ENCODE data around the gene FCGBP. TPM values are rescaled to one million over a fixed set of nuclear protein-coding genes. Genes with fewer than 3 reads are reported as not detected.
"Not testable (repeated sequence)": the region's sequence is repeated elsewhere in the genome, so short reads cannot be mapped to it uniquely, and the experiment has no call there.

Gene FCGBP
- 17.7 TPM for total RNA-seq

DNA sequence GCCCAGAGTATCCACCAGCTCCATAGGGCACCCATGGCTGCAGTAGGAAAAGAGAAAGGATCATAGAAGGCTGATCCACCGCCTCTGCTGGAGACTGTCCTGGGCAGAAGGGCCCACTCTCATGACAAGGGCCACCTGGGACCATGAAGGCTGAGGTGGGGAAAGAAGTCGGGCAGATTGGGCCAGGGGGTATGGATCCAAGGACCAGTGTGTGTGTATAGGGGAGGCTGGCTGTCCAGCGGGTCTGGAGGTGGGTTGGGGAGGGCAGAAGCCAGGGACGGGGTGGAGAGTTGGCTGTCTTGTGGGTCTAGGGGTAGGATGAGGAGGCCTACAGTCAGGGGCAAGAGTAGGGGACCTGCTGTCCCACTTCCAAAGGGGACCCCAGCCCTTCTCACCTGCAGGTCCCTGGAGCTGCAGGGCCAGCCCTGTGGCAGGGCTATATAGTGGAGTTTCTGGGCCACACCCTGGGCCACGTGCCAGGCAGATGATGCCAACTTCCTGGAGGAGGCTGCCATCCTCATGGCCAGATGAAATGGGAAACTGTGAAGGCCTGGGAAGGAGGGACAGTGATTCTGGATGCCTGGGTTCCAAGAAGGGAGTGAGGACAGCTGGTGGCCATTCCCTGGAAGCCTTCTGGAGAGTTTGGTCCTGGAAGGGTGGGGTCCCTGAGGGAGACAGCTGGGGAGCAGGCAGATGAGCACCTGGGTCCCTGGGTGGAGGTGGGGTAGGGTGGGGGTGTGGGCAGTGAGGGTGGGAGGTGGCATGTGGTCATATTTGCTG is at the start of gene FCGBP:
Gene FCGBP, minus strand, starts transcription at position 51 of the 780 bp plus-strand sequence.
- no peak for DNase-seq

DNA sequence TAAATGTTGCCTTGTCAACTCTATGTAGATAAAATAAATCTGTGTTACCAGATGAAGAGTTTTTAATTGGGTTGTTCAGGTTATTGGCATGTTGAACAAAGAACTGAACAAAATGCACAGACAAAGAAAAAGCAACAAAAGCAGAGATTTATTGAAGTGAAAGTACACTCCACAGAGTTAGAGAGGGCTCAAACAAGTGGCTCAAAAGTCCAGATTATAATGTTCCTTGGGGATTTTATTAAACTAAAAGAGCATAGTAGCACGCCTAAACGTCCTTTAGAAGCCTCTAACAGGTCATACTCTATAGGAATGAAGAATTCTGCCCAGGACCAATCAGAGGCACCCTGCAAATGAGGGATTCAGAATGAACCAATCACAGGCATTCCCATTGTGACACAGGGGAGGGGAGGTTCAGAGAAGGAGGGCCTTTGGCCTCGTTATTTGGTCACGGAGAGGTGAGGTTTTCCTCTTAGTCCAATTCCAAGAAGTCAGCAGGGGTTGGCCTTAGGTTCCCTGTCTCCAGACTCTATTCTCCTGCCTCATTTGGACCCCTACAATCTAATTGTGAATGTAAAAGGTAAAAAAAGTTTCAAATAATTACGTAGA is 49.4 kb upstream of the FCGBP start:
- DNase-seq: no peak

DNA sequence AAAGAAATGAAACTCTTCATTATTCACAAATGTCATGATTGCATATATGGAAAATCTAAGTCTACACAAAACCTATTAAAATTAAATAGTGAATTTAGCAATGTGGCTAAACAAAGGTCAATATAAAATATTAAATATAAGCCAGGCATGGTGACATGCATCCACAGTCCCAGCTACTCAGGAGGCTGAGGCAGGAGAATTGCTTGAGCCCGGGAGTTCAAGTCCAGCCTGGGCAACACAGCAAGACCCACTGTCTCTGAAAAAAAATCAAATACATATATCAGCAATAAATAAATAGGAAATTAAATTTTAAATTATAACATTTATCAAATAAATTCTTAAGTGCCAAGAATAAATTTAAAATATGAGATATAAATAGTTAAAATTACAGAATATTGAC is 48.4 kb upstream of the FCGBP start:
- no peak for DNase-seq

DNA sequence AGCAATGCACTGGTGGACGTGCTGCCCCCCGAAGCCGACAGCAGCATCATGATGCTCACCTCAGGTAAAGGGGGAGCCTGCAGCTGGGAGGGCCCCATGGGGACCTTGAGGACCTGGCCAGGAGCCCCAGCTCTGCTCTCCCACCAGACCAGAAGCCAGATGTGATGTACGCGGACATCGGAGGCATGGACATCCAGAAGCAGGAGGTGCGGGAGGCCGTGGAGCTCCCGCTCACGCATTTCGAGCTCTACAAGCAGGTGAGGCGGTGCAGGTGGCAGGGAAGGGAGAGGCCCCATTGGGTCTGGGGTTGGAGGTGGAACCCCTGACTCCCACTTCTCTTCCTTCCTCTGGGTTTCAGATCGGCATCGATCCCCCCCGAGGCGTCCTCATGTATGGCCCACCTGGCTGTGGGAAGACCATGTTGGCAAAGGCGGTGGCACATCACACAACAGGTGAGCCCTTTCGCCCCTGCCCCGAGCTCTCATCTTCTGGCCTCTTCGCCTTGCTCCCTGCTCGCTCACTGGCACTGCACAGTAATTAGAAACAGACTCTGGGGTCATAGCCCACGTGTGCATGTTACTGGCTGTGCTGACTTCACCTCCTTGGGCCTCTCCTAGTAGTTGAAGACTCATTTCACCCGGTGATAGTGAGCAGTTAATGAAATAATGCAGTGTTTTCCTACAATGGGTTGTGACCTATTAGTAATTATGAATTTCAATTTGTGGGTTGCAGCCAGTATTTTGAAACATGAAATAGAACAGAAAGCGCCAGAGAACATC is 40.1 kb upstream of the FCGBP start:
- DNase-seq: no peak

DNA sequence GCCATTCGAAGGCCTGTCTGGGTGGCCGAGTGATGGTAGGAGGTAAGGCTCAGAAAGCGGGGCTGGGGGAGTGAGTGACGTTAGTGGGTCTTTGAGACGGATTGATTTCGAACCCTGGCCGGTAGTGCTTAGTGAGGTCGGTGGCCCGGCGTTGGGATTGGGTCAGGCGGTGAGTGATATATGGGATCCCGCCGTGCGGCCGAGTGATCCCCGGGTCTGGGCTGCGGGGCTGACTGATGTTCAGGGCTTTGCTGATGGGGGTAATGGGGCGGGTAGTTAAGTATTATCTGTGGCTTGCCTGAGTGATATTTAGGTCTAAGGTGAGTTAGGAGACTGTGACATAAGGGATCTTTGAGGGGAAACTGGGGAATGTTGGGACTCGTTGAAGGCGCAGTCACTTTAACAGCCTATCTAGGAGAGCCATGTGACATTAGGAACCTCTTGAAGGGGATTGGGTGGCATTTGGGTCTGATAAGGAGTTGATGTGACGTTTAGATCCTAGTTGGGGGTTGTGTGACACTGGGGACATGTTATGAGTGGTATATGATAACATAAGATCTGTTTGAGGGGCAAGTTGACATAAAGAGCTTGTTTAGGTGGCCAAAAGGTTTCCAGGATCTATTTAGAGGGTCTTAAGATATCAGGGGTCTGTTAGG is 37.1 kb upstream of the FCGBP start:
- no peak for DNase-seq

DNA sequence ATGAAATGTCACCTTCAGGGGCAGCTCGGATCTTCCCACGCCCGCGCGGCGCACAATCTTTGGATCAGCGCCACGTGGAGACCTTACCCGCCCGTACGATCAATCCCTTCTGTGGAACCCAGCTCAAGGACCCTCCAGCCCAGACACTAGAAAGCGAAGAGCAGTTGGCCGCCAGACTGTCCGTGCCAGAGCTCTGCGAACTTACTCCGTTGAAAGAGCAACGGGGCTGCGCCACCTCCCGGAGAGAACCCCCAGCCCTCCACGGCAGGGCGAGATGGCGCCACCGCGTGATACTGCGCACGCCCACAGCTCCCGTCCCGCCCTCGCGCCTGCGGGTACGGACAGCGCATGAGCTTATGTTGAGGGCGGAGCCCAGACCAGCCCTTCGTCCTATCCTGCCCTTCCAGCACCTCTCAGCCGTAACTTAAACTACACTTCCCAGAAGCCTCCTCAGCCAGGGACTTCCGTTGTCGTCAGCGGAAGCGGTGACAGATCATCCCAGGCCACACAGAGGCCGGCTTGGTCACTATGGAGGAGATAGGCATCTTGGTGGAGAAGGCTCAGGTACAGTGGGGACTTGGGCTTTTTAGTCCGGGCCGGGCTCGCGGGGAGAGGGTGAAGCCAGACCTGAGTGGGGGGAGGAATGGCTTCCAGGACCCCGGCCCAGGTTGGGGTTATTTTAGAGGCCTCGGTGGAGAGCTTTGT is 36.4 kb upstream of the FCGBP start, which contains the start of gene PSMC4:
Gene PSMC4, plus strand, starts transcription at position 491 of the 705 bp plus-strand sequence. Its CDS starts 38 bp downstream, at position 529.
- peak; percentile 99 for DNase-seq

DNA sequence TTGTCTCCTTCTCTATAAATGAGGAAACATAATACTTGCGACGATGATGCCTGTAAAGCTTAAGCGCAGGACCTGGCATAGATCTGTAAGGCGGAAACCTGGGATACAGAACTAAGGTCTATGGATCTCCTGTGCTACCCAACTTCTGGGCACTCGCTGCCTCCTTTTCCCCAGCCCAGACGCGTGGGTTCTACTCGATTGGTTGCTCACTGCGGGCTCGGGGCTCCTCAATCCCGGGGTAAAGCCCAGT is 35.9 kb upstream of the FCGBP start:
- DNase-seq: no peak

DNA sequence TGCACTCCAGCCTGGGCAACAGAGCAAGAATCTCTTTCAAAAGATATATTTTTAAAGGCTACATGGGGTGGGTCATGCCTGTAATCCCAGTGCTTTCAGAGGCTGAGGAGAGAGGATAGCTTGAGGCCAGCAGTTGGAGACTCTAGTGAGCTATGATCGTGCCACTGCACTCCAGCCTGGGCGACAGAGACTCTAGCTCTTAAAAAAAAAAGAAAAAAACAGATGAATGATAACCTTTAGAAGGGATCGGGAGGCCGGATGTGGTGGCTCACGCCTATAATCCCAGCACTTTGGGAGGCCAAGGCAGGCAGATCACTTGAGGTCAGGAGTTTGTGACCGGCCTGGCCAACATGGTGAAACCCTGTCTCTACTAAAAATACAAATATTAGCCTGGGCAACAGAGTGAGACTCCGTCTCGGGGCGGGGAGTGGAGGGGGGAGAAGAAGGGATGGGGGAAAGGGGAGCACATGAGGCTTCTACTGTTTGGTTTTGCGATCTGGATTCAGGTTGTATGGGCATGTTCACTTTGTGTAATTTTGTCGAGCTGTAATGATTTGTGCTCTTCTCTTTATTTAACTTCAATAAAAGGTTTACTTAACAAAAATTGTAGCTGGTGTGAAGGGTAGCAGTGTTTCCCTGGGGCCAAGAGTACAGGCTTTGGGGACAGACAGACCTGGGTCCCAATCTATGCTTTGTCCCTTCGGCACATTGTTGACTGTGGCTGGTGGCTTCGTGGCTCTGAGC is 35.4 kb upstream of the FCGBP start:
- DNase-seq: no peak

DNA sequence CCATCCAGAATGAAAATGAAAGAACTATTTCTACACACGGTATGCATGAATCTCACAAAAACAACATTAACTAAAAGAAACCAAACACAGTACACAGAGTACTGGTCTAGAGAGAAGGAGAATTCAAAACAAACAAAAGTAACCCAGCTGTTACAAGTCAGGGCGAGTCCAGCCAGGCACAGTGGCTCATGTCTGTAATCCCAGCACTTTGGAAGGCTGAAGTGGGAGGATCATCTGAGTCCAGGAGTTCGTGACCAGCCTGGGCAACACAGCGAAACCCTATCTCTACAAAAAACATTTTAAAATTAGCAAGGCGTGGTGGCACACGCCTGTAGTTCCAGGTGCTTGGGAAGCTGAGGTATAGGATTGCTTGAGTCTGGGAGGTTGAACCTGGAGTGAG is 34.8 kb upstream of the FCGBP start:
- no peak for DNase-seq

DNA sequence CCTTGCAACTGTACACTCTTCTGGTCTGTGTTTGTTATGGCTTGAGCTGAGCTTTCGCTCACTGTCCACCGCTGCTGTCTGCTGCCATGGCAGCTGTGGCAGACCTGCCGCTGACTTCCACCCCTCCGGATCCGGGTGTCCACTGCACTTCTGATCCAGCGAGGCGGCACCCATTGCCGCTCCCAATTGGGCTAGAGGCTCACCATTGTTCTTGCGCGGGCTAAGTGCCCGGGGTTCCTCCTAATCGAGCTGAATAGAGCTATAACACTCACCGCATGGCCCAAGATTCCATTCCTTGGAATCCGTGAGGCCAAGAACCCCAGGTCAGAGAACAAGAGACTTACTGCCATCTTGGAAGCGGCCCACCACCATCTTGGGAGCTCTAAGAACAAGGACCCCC is 34.4 kb upstream of the FCGBP start:
- DNase-seq: no peak

DNA sequence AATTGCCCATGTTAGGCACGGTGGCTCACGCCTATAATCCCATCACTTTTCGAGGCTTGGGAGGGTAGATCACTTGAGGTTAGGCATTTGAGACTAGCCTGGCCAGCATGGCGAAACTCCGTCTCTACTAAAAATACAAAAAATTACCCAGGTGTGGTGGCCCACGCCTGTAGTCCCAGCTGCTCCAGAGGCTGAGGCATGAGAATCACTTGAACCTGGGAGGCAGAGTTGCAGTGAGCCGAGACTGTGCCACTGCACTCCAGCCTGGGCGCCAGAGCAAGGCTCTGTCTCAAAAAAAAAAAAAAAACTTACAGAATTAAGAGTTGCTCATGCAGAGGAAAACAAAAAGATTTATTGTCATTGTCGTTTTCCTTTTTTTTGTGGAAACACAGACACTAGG is 33.1 kb upstream of the FCGBP start:
- DNase-seq: no peak

DNA sequence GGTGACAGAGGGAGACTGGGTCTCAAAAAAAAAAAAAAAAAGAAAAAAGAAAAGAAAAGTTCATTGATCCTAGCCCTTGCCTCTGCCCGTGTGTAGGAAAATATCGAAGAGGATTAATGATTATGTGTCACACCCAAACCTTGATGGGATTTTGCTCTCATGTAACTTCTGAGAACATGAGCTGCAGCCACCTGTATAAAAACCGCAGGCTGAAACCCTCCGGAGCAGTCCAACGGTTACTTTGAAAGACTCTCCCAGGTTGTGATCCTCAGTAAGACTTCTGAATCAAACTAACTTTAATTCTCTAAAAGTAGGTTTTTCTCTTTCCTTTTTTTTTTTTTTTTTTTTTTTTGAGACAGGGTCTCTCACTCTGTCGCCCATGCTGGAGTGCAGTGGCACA is 32.2 kb upstream of the FCGBP start:
- DNase-seq: no peak

DNA sequence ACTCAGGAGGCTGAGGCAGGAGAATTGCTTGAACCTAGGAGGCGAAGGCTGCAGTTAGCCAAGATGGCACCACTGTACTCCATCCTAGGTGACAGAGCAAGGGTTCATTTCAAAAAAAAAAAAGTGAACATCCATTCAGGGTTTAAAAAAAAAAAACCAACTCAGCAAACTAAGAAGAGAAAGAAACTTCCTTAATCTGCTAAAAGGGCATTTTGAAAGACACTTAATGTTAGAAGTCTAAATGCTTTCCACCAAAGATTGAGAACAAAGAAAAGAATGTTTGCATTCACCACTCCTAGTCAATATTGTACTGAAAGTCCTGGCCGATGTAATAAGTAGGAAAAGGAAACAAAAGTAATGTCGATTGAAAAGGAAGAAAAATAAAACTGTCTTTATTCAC is 29.5 kb upstream of the FCGBP start:
- DNase-seq: no peak

DNA sequence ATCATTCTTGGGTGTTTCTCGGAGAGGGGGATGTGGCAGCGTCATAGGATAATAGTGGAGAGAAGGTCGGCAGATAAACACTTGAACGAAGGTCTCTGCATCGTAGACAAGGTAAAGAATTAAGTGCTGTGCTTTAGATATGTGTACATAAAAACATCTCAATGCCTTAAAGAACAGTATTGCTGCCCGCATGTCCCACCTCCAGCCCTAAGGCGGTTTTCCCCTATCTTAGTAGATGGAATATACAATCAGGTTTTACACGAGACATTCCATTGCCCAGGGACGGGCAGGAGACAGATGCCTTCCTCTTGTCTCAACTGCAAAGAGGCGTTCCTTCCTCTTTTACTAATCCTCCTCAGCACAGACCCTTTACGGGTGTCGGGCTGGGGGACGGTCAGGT is 25.0 kb upstream of the FCGBP start:
- DNase-seq: not testable (repeated sequence)

DNA sequence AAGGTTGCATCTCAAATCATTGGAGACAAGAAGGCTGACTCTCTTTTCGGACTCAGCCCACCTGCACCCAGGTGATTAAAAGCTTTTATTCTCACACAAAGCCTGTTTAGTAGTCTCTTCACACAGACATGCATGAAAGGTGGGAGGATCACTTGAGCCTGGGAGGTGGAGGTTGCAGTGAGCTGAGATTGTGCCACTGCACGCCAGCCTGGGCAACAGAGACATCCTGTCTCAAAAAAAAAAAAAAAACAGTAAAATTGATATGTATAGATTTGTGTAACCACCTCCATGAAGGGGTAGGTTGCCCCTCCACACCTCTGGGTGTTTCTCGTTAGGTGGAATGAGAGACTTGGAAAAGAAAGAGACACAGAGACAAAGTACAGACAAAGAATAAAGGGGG is 24.5 kb upstream of the FCGBP start:
- DNase-seq: not testable (repeated sequence)

DNA sequence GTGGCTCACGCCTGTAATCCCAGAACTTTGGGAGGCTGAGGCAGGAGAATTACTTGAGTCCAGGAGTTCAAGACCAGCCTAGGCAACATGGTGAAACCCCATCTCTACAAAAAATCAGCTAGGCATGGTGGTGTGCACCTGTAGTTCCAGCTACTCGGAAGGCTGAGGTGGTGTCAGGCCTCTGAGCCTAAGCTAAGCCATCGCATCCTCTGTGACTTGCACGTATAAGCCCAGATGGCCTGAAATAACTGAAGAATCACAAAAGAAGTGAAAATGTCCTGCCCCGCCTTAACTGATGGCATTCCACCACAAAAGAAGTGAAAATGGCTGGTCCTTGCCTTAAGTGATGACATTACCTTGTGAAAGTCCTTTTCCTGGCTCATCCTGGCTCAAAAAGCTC is 23.5 kb upstream of the FCGBP start:
- DNase-seq: not testable (repeated sequence)

DNA sequence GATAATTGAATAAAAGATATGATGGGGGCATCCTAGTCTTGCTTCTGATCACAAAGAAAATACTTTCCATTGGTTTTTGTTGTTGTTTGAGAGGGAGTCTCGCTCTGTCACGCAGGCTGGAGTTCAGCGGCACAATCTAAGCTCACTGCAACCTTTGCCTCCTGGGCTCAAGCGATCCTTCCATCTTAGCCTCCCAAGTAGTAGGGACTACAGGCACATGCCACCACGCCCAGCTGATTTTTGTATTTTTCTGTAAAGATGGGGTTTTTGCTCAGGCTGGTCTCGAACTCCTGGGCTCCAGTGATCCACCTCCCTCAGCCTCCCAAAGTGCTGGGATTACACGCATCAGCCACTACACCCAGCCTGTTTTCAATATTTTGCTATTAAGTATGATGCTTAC is 19.5 kb upstream of the FCGBP start:
- no peak for DNase-seq

DNA sequence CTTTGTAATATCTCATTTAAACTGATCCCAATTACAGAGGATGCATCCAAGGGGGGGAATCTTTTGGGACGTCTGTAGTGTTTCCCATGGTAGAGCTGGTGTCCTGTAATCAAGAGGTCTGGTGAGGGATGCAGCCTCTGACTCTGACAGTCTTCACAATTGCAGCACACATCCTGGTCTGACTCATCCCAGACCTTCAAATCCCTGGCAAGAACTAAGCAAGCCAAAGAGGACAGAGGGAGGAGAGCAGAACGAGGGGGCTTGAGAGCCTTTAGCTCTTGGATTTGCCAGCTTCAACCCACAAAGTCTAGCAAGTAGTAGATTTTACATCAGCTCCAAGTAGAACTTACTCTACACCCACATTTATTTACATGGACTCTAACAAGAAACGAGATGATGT is 17.3 kb upstream of the FCGBP start:
- no peak for DNase-seq

DNA sequence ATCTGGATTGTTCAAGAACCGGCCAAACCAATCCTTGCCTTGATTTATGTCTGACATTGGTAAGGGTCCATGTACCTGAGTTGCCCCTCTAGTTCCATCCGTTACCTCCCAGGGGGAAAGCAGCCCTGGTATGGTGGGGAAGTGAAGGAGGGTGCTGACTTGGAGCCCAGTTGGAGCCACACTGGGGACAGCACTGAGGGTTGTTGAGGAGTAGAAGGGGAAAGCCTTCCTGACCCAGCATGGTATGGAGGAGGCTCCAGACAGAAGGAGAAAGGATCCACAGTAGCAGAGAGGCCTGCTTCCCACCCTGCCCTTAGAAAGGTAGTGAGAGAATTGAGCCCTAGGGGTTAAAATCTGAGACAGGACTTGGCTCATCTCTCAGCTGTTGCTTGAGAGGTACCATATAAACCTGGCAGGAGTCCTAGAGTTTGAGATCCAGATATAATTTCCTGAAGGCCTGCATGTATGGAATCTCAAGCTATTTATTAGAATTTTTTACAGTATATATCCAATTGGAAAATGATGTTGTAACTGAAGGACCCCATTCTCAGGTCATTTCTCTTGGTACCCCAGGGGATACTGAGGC is 16.7 kb upstream of the FCGBP start:
- DNase-seq: no peak

DNA sequence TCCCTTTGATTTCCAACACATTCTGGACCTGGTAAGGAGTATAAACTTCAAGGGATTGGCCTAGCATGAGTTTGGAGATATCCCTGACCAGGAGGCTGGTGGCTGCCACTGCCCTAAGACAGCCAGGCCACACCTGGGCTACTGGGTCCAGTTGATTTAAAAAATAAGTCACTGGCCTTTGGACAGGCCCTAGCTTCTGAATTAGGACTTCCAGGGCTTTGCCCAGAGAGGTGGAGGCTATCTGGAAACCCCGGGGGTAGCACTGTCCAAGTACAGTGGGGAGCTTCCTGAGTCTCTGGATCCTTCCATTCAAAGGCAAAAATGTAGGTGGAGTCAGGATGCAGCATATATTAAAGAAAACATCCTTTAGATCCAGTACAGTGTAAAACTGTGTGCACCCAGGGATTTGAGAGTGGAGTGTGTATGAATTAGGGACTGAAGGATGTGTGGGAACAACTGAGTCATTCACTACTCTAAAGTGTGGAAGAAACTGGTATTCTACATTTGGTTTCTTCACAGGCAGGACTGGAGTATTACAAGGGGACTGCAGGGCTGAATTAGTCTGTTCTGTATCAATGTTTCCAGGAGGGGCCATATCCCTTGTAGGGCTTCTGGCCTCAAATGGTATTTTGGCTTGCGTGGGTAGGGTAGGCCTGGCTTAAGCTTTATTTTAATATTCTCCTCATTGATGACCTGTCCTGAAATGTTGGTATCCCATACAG is 14.8 kb upstream of the FCGBP start:
- no peak for DNase-seq

DNA sequence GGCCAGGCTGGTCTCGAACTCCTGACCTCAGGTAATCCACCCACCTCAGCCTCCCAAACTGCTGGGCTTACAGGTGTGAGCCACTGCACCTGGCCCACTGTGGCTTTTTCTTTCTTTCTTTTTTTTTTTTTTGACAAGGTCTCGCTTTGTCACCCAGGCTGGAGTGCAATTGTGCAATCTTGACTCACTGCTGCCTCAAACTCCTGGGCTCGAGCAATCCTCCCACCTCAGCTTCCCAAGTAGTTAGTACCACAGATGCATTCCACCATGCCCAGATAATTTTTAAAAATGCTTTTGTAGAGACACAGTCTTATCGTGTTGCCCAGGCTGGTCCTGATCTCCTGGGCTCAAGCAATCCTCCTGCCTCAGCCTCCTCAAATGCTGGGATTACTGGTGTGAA is 12.1 kb upstream of the FCGBP start:
- DNase-seq: no peak
